Natural killer cell (primary cell): ENCODE data around the gene METTL24. TPM values are rescaled to one million over a fixed set of nuclear protein-coding genes. Genes with fewer than 3 reads are reported as not detected.

ENCODE experiments used
- ATAC-seq, 3 donors: fragments of 150-1000 bp in 2 of 3; fragments of 200-7000 bp in 1 of 3; cut with Tn5 transposase; 1 replicate in 1 of 3; 2 replicates in 2 of 3; pipeline ENCODE4 v1.10.0; 2021; ENCODE audit warnings: mild to moderate bottlenecking in 2 of 3, moderate library complexity in 2 of 3
- DNase-seq, 2 donors: peaks; one replicate each; pipeline versions ENCODE4 v3.0.0 to v3.0.0-alpha.2; 2013 to 2021; ENCODE audit warnings: mixed read lengths in 1 of 2
- H3K27ac ChIP-seq: one replicate; pipeline ENCODE4 v1.5.1; 2013; ENCODE audit warnings: mild to moderate bottlenecking, low read length
- H3K27me3 ChIP-seq: one replicate; pipeline ENCODE4 v1.6.1; 2013; ENCODE audit warnings: low read length; ENCODE audit not compliant: control insufficient read depth, insufficient read depth
- H3K36me3 ChIP-seq: one replicate; pipeline ENCODE4 v1.6.1; 2013; ENCODE audit warnings: low read length; ENCODE audit not compliant: control insufficient read depth, insufficient read depth
- H3K4me1 ChIP-seq: one replicate; pipeline ENCODE4 v1.6.1; 2013; ENCODE audit warnings: low read length; ENCODE audit not compliant: control insufficient read depth, insufficient read depth
- H3K4me3 ChIP-seq: one replicate; pipeline ENCODE4 v1.5.1; 2013; ENCODE audit warnings: low read length
- H3K9me3 ChIP-seq: one replicate; pipeline ENCODE4 v1.6.1; 2013; ENCODE audit warnings: low read length; ENCODE audit not compliant: control insufficient read depth, insufficient read depth
- H3K27ac Mint-ChIP-seq, 2 donors: one replicate each; pipeline ENCODE4 v1.8.0; 2022; ENCODE audit warnings: mild to moderate bottlenecking in 2 of 2, mixed read lengths in 2 of 2, moderate library complexity in 1 of 2
- H3K27me3 Mint-ChIP-seq, 2 donors: one replicate each; pipeline ENCODE4 v1.8.0; 2022; ENCODE audit warnings: low read depth in 2 of 2, mixed read lengths in 2 of 2
- H3K36me3 Mint-ChIP-seq: one replicate; pipeline ENCODE4 v1.8.0; 2022; ENCODE audit warnings: mixed read lengths
- H3K4me1 Mint-ChIP-seq, 2 donors: one replicate each; pipeline ENCODE4 v1.8.0; 2022; ENCODE audit warnings: mixed read lengths in 2 of 2
- H3K4me3 Mint-ChIP-seq: one replicate; pipeline ENCODE4 v1.8.0; 2022; ENCODE audit warnings: mild to moderate bottlenecking, moderate library complexity, mixed read lengths
- H3K9me3 Mint-ChIP-seq, 2 donors: one replicate each; pipeline ENCODE4 v1.8.0; 2022; ENCODE audit warnings: mixed read lengths in 2 of 2
- CTCF ChIP-seq: fragments of 200-600 bp; IDR thresholded peaks from one replicate; pipeline ENCODE4 v1.8.0; 2022; ENCODE audit warnings: antibody characterized with exemption
- WGBS: methylation state at CpG from one replicate; pipeline ENCODE4 v1.1.7; 2013; ENCODE audit warnings: missing lambda C conversion rate; ENCODE audit not compliant: insufficient coverage; 5-methylcytosine and 5-hydroxymethylcytosine counted together
- intact Hi-C: fragments of 100-400 bp; cut with micrococcal nuclease; formaldehyde crosslinking; loops from one replicate; pipeline ENCODE4 v1.14.2; 2022
- total RNA-seq, 4 donors: library from RNA; stranded (reverse); fragments of 120-200 nt in 1 of 4; gene quantifications; one replicate each; pipeline versions ENCODE4 v1.2.3 to v1.2.4, GENCODE V29; 2013 to 2022

Gene METTL24
- total RNA-seq, 3 donors from 2014 or later (not counting 1 experiment from before 2014, with no cell fraction given), result 0.24 to 1.00 TPM; not detected in 1

- Mint-ChIP-seq H3K4me3 (peak overlapping the region; percentile 65), H3K9me3 (peaks cover 0 to 2% of the 10 kb centered on the region in 2 donors), H3K36me3 (peaks cover 8% of the 10 kb centered on the region), H3K27me3 (peaks cover 52 to 55% of the 10 kb centered on the region in 2 donors), H3K27ac (no peak overlapping the region), H3K4me1 (peaks cover 11 to 12% of the 10 kb centered on the region in 2 donors)
- no peak overlapping the region for H3K27ac ChIP-seq
- H3K27me3 ChIP-seq, result peaks cover 17% of the 10 kb centered on the region
- no peak overlapping the region for H3K4me3 ChIP-seq
- H3K36me3 ChIP-seq, result no peaks in the 10 kb centered on the region
- 81% methylated on average over 15 of the region's 15 CpGs for WGBS
- H3K4me1 ChIP-seq, result peaks cover 10% of the 10 kb centered on the region
- no peaks in the 10 kb centered on the region for H3K9me3 ChIP-seq
- ATAC-seq, result no peak
- intact Hi-C loops, result no loop called here
- DNase-seq, result no peak
- no peak for TF ChIP-seq CTCF
These were observed 1.4 kb downstream of the METTL24 start for GRCh38 chr6:110356778-110357177.

GRCh38 chr6:110355727-110356126 is 2.4 kb downstream of the METTL24 start:
- H3K27me3 ChIP-seq, result peaks cover 17% of the 10 kb centered on the region
- no peak overlapping the region for H3K27ac ChIP-seq
- Mint-ChIP-seq H3K27me3 (peaks cover 44 to 47% of the 10 kb centered on the region in 2 donors), H3K4me1 (peaks cover 9 to 12% of the 10 kb centered on the region in 2 donors), H3K9me3 (no peaks in the 10 kb centered on the region), H3K36me3 (no peaks in the 10 kb centered on the region), H3K4me3 (no peak overlapping the region), H3K27ac (no peak overlapping the region)
- no peaks in the 10 kb centered on the region for H3K9me3 ChIP-seq
- intact Hi-C loops, result no loop called here
- TF ChIP-seq CTCF, result no peak
- DNase-seq (no peak), ATAC-seq (no peak)
- no peaks in the 10 kb centered on the region for H3K36me3 ChIP-seq
- peaks cover 10% of the 10 kb centered on the region for H3K4me1 ChIP-seq
- H3K4me3 ChIP-seq, result no peak overlapping the region
- 88% methylated on average over 2 of the region's 2 CpGs for WGBS

GRCh38 chr6:110355022-110355421 is 3.1 kb downstream of the METTL24 start:
- WGBS, result 72% methylated on average over 2 of the region's 2 CpGs
- Histone ChIP-seq H3K4me1 (peaks cover 10% of the 10 kb centered on the region), H3K27me3 (peaks cover 17% of the 10 kb centered on the region), H3K9me3 (no peaks in the 10 kb centered on the region), H3K27ac (no peak overlapping the region), H3K4me3 (no peak overlapping the region), H3K36me3 (no peaks in the 10 kb centered on the region)
- Mint-ChIP-seq H3K27ac (no peak overlapping the region), H3K27me3 (peaks cover 37 to 40% of the 10 kb centered on the region in 2 donors), H3K4me3 (no peak overlapping the region), H3K9me3 (no peaks in the 10 kb centered on the region), H3K4me1 (peaks cover 5 to 12% of the 10 kb centered on the region in 2 donors), H3K36me3 (no peaks in the 10 kb centered on the region)
- ATAC-seq (no peak), DNase-seq (no peak)
- intact Hi-C loops, result no loop called here
- no peak for TF ChIP-seq CTCF

DNA sequence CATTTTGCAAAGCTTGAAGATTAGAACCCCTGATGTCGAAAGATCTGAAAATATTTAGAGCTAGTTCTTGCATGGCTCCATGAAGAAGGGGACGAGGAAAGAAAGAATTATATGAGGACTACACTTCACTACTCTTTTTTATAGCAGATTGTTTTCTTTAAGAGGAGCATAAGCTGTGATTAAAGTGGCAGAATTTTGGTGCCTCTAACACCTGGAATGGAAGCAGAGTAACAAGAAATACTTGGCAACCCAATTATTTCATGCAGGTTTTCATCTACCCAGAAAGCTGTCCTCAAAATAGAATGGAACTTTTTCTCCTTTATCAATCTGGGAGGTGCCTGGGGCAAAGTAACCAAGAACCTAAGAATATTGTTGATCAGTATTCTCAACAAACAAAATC is 4.0 kb downstream of the METTL24 start:
- TF ChIP-seq CTCF, result no peak
- no peak overlapping the region for H3K4me3 Mint-ChIP-seq
- WGBS, result no CpG with 5 or more reads among the region's 2 CpGs

More for the DNA sequence above, 4.0 kb downstream of the METTL24 start:
- Mint-ChIP-seq H3K9me3 (no peaks in the 10 kb centered on the region), H3K4me1 (peaks cover under 1 to 12% of the 10 kb centered on the region in 2 donors), H3K27ac (no peak overlapping the region), H3K27me3 (peaks cover 28 to 34% of the 10 kb centered on the region in 2 donors), H3K36me3 (no peaks in the 10 kb centered on the region)
- H3K36me3 ChIP-seq, result no peaks in the 10 kb centered on the region
- H3K9me3 ChIP-seq, result no peaks in the 10 kb centered on the region
- H3K27ac ChIP-seq, result no peak overlapping the region
- intact Hi-C loops, result no loop called here
- peaks cover 10% of the 10 kb centered on the region for H3K4me1 ChIP-seq
- no peak for DNase-seq
- no peak overlapping the region for H3K4me3 ChIP-seq
- H3K27me3 ChIP-seq, result peaks cover 12% of the 10 kb centered on the region
- ATAC-seq, result no peak
